COR-L47 (cell line): ENCODE data around the gene NLRC5.

ENCODE experiments used
- DNase-seq: peaks from one replicate; lab custom pipeline; 2025; lab: John Stamatoyannopoulos, UW

The NLRC5 gene, protein sequence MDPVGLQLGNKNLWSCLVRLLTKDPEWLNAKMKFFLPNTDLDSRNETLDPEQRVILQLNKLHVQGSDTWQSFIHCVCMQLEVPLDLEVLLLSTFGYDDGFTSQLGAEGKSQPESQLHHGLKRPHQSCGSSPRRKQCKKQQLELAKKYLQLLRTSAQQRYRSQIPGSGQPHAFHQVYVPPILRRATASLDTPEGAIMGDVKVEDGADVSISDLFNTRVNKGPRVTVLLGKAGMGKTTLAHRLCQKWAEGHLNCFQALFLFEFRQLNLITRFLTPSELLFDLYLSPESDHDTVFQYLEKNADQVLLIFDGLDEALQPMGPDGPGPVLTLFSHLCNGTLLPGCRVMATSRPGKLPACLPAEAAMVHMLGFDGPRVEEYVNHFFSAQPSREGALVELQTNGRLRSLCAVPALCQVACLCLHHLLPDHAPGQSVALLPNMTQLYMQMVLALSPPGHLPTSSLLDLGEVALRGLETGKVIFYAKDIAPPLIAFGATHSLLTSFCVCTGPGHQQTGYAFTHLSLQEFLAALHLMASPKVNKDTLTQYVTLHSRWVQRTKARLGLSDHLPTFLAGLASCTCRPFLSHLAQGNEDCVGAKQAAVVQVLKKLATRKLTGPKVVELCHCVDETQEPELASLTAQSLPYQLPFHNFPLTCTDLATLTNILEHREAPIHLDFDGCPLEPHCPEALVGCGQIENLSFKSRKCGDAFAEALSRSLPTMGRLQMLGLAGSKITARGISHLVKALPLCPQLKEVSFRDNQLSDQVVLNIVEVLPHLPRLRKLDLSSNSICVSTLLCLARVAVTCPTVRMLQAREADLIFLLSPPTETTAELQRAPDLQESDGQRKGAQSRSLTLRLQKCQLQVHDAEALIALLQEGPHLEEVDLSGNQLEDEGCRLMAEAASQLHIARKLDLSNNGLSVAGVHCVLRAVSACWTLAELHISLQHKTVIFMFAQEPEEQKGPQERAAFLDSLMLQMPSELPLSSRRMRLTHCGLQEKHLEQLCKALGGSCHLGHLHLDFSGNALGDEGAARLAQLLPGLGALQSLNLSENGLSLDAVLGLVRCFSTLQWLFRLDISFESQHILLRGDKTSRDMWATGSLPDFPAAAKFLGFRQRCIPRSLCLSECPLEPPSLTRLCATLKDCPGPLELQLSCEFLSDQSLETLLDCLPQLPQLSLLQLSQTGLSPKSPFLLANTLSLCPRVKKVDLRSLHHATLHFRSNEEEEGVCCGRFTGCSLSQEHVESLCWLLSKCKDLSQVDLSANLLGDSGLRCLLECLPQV (N-terminal part only)

DNA sequence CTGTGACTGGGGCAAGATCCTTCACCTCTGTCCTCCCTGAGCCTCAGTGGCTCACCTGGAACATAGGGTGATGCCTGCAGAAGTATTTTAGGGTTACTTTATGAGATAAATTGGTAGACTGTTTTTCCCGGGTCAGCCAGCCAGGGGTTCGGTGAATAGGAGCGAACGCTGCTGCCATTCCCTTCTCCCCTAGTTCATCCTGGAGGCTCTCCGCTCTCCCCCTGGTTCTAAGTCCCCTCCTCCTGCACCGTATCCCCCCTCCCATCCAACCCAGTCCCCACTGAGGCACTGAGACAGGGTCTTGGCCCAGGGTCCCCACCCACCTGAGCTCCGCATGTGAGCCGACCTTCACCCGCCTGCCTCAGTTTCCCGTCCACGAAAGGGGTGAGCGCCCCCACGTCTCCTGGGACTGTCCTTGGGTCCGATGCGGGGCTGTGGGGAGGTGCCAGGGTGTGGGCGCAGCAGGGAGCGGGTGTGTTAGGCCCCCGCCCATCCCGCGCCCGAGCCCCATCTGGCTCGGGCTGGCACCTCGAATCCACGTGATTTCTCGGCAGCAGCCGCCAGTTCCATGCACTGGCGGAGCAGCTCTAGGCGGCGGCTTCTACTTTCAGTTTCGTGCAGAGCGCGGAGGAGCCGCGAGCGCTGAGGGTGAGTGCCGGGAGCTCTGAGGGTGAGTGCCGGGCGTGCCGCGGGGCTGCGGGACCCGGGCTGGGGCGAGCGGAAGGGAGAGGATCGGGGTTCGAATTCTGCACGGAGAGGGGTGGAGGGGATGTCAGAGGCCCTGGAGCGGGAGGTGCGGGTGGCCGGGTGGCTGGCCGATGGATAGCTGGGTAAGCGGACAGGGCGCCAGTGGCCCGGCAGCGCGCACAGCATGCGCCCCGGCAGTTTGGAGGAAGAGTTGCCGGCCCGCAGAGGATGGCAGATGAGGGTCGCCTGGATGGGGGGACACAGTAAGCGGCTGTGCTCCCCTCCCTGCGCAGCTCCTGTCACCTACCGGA, at the start of gene NLRC5:
TSS of gene NLRC5 (plus strand) at position 610 of the 998 bp plus-strand sequence. CDS start 31,156 bp downstream, outside the sequence.
- DNase-seq, result peak; percentile 86

DNA sequence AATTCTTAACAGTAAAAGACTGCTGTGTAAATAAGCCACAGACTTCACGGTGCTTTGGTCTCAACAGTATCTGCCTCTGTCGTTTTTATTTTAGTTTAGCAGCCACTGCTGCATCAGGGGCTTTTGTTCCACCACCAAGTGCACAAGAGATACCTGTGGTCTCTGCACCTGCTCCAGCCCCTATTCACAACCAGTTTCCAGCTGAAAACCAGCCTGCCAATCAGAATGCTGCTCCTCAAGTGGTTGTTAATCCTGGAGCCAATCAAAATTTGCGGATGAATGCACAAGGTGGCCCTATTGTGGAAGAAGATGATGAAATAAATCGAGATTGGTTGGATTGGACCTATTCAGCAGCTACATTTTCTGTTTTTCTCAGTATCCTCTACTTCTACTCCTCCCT, 49.6 kb upstream of the NLRC5 start:
- peak; percentile 27 for DNase-seq

DNA sequence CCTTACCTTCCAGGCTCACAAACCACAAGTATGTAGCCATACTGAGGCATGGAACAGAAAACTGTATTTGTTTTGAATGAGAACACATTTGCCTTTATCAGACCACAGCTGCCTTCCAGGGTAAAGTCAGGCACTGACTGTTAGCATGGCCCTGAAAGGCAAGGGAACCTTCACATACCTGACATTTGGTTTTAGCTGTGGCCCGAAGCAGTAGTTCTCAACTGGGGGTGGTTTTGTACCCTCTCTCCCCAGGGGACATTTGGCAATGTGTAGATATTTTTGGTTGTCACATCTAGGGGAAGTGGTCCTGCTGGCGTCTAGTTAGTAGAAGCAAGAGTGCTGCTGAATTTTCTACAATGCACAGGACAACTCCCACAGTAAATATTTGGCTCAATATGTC, 48.3 kb upstream of the NLRC5 start:
- no peak for DNase-seq

DNA sequence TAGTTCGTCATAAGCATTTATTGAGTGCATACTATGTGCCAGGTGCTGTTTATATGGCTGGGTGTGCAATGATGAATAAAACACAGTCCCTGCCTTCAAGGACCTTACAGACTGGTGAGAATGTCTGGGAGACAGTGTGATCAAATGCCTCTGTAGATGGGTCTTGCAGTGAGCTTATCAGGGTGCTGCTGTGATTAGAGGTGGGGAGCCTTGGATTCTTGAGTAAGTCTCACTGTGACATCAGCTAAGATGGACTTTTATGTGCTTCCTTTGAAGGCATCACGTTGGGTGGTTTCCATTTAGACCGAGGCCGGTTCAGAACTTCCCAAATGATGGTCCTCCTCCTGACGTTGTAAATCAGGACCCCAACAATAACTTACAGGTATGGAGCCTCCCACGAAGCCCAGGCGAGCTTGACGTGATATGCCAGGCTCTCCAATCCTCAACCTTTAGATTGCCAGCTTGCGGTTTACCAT, 47.5 kb upstream of the NLRC5 start:
- no peak for DNase-seq

DNA sequence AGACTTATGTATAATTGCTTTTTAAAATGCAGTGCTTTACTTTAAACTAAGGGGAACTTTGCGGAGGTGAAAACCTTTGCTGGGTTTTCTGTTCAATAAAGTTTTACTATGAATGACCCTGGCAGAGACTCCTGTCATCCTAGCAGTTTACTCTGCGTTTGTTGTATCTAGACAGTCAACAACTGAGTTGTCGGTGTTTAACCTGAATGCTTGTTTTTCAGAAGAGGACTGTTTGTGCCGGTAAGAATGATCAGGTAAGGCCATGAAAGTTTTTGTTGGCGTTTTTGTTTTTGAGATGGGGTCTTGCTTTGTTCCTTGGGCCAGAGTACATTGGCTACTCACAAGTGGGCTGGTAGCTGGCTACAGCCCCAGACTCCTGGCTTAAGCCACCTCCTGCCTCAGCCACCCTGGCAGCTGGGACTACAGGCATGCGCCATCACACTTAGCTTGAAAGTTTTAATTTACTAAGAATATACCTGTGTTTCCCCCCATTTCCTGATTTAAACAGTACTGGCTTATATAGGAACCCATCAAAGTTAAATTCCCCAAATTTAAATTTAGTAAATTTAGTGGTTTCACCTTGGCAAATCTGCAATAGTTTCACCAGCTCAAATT, 45.5 kb upstream of the NLRC5 start:
- DNase-seq, result no peak

DNA sequence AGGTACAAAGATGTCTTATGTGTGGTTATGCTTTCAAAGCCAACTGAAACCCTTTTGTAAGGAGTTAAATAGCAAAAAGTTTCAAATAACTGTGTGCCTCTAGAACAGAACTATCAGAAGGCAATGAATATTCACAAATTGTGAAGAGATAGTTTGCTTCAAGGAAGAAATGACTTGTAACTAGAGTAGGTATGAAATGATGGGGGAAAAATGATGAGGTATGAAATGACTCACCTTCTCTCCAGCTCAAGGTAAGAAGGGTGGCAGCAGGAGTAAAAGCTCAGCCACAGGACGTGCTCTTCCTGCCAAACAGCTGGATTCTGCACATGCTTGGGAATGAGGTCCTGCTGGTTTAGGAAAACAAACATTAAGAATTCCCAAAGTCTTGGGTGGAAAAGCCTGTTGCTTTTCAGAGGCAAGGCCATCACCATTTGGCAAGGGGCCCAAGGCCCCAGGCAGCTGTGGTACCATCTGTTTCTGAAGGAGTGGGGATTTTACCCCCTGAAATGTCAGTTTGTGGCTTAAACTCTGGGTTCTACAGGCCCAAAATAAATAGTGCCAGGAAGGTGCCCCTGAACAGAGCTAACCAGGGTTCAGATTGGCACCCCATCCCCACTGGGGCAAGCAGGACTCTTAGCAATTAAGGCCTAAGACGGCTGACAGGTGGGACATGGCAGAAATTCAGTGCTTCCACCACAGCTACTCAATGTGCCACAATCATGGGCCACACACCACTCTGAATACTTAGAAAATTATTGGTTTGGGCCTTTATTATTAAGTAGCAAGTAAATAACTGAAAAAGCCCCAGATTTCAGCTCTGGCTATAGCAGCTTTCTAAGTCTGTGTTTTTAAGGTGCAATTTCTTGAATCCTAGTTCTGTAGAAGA, 44.2 kb upstream of the NLRC5 start:
- DNase-seq, result no peak

DNA sequence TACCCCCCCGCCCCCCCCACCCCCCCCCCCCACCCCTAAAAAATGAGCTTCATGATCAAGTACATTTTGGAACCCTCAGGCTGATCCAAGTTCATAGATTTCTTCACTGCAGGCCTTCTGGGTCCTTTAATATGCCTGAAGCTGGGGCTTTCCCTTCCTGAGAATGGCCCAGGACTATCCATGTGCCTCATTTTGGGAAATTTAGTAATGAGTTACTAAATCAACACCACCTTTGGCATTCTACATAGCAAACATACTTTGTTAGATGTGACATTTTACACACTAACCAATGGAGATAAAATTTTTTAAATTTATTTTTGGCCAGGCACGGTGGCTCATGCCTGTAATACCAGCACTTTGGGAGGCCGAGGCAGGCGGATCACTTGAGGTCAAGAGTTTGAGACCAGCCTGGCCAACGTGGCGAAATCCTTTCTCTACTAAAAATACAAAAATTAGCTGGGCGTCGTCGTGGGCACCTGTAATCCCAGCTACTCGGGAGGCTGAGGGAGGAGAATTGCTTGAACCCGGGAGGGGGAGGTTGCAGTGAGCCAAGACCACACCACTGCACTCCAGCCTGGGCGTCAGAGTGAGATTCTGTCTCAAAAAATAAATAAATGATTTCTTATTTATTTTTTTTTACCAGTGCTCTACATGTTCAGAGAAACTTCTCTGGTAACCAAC, 43.4 kb upstream of the NLRC5 start:
- no peak for DNase-seq

DNA sequence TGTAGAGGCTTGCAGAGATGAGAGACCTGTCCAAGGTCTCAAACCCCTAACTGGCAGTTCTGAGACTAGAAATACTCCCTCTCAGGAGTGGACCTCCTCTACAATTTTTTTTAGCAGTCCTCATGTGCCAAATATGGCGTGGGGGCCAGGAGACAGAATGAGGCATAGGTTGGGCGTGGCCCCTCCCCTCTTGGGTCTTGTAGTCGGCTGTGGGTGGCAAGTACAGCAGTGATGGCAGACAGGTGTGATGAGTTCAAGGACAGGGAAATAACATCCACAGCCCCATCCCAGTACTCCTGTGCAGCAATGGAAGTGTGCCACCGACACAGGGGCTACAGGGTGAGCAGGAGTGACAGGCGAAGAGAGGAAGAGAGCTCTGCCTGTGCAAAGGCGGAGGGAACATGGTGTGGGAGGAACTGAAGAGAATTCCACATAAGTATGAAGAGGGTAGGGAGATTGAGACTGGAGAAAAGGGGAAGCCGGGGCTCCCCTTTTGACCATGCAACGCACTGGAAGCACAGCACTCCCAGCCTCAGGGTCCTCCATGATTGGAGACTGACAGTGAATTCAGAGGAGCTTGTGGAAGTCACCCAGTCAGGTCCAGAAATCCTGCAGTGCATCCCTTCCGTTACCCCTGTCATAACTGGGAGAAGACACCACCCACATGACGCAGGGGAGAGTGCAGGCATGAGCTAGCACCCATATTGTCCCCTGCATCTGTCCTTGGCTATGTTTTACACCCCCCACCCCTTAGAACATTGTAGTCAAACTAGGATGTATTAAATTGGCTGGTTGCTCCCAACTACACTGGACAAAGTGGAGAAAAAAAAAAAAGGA, 42.4 kb upstream of the NLRC5 start:
- no peak for DNase-seq

DNA sequence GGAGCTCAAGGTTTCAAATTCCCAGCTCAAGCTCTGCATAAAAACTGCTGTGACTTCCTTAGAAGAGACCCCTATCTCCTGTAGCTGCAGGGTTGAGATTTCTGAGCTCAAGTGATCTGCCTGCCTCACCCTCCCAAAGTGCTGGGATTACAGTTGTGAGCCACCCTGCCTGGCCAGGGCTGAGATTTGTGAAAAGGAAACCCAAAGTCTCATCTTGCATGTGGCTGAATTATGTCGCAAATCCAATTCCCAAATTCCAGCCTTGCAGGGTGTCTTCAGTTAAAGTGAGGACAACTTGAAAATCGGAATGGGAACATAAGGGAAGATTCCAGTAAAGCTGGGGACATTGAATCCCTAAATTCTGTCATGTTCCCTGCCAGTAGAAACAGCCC, 41.8 kb upstream of the NLRC5 start:
- no peak for DNase-seq

DNA sequence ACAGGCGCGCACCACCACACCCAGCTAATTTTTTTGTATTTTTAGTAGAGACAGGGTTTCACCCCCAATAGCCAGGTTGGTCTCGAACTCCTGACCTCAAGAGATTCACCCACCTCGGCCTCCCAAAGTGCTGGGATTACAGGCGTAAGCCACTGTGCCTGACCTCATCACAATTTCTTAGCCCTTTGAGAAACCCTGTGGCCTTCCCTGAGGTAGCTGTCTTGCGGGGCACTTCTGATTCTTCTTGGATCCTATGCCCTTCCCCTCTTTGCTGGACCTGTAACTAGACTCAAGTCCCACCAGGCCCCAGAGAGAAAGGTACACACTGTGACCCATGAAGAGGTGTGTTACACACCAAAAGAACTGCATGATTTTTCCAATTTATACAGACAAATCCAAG, 41.1 kb upstream of the NLRC5 start:
- DNase-seq, result no peak

DNA sequence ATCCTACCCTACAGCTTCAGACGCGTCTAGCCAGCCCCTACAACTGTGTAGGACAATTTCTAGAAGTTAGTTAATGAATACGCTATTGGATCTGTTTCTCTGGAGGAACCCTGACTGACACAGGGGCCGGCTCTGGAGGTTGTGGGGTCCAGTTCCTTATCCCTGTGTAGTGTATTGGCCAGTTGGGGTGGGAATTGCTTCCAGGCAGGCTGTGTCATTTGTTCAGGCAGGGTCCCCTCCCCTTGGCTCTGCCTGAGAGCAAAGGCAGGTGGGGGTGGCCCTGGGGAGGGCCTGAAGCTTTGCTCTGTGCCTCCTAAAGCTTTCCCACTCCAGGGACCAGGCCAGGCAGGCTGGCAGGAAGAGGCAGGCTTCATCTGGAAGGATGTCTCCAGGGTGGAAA, 39.3 kb upstream of the NLRC5 start:
- DNase-seq, result no peak

DNA sequence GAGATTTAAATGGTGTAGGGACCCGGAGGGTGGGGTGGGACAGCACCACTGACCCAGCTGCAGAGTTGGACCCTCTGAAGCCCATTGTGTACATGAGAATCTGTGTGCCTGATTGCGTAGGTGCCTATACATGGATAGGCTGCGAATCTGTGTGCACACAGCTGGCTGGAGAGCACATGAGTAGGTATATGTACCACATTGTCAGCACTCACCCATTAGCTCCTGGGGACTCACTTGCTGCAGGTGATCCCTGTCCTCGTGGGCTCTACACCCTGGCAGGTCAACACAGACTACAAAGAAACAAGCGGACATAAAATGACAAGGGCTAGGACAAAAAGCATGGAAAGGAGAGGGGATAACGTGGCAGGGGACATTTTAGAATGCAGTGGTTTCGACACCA, 38.9 kb upstream of the NLRC5 start:
- DNase-seq, result no peak

DNA sequence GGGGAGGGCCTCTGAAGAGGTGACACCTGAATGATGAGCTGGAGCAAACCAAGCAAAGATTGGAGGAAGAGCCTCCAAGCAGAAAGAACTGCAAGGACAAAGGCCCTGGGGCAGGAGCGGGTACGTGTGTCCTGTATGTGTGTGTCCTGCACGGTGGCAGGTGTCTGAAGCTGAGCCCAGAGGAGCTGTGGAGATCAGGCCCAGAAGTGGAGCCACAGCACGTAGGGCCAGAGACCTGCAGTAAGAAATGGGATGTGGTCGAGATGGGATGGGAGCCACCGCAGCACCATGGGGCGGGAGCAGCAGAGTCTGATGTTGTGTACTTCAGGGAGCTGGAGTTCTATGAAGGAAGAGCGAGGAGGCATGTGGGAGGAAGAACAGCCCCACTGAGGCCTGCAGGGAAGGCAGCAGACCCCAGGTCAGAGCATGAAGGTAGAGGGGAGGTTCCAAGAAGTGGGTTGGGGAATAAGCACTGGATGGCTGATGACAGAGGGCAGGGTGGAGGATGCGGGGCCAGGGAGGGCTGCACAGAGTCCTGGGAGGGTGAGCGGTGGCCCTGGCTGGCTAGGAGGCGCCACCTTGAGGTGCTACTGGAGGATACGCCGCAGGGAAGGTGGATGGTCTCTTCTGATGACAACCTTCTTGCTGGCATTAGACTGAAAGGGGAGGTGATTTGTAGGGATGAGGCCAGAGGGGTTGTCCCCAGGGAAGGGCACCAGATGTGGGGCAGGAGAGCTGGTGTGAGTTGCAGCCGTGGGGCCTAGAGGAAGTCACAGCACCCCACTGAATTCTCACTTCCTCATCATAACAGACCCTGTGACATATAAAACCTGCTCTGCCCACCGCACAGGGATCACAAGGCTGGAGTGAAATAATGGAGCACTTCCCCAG, 38.2 kb upstream of the NLRC5 start:
- DNase-seq, result peak; percentile 25

DNA sequence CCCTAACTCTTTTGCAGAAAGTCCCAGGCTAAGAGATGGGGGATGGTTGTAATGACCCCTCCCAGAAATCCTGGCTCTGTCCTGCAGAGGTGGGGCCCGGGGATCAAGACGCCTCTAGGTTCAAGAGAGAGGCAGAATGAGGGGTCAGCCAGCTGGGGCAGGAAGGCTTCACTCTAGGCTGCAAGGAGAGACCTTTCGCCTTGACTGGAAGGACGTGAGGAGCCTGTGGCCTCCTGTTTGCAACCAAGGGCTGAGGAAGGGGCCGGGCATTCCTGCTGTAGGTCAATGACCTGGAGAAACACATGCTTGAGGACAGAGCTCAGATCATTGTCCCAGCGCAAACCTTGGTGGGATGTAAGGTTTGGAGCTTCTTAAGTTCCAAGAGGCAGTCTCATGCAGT, 36.4 kb upstream of the NLRC5 start:
- no peak for DNase-seq

DNA sequence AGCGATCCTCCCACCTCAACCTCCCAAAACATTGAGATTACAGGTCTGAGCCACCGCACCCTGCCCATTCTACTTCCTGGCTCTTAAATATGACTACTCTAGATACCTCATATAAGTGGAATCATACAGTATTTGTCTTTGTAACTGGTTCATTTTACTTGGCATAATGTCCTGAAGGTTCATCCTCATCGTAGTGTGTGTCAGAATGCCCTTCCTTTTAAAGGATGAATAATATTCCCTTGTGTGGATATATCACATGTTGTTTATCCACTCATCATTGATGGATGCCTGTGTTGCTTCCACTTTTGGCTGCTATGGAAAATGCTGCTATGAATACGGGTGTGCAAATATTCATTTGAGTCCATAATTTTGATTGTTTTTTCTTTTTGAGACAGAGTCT, 33.3 kb upstream of the NLRC5 start:
- no peak for DNase-seq

DNA sequence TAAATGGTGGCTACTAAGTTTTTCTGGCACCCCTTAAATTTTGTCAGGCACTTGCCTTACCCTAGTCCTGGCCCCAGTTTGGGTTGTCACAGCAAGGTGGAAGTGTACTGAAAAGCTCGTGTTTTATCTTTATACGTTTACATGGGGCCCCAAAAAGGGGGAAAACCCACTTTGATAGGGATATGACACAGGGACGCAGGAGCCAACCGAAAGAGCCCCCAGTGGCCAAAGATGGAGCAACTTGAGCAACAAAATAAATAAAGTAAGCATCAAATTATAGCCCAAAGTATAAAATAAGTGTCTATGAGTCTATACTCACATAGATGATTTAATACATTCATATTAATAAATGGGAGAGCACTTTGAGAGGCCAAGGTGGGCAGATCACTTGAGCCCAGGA, 32.6 kb upstream of the NLRC5 start:
- DNase-seq, result no peak

DNA sequence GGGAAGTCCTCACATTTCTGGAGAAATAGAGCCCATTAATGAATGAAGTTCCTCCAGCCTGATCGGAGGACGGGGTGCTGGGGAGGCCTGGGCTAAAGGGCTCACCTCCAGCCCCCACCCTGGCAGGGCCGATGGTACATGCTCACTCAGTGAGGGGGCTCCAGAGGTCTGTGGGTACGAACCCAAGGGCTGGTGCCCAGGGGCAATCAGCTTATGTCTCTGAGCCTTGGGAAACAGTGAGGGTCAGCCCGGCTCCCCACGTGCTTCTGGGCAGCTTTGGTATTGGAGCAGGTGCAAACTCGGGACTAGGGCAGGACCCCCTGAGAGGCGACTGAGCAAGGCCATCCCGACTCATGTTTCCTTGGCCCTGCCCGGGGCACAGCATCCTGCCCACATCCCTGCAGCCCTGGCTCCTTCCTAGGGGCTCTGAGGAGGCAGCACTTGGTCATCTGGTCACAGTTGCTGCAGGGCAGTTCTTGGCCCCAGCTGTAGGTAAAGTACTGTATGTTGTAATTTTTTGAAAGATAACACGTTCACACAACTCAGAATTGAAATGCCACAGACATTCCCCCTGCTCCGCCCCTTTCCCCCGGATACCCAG, 28.6 kb upstream of the NLRC5 start:
- DNase-seq, result no peak
